BJ (cell line): ENCODE results near the gene DBI. TPM values are rescaled to one million over a fixed set of nuclear protein-coding genes. Genes with fewer than 3 reads are reported as not detected.

ENCODE experiments used
- CTCF ChIA-PET: fragments of 350-600 bp; formaldehyde crosslinking; extraction: SDS; loops from one replicate; lab custom pipeline; 2021; ENCODE audit warnings: antibody characterized with exemption, inconsistent platforms; lab: Yijun Ruan, JAX
- POLR2A ChIA-PET: fragments of 300-600 bp; sonication (Branson Sonifier 250); formaldehyde crosslinking; extraction: SDS; loops from one replicate; lab custom pipeline; 2021; ENCODE audit warnings: antibody characterized with exemption; lab: Charles Lee
- DNase-seq: peaks from one replicate; pipeline ENCODE4 v3.0.0-alpha.2; 2011; ENCODE audit warnings: low read depth
- H3K27me3 ChIP-seq: 2 replicates; pipeline ENCODE4 v1.6.0; 2011; ENCODE audit warnings: low read length; ENCODE audit not compliant: control insufficient read depth, insufficient read depth
- H3K36me3 ChIP-seq: 2 replicates; pipeline ENCODE4 v1.5.1; 2011; ENCODE audit warnings: low read length; ENCODE audit not compliant: control insufficient read depth, insufficient read depth
- H3K4me3 ChIP-seq: 2 replicates; pipeline ENCODE4 v1.5.1; 2011; ENCODE audit warnings: low read depth, mild to moderate bottlenecking, control low read depth, low read length
- polyA plus RNA-seq: library from polyadenylated mRNA; depleted of rRNA; stranded (reverse); fragments of >200 nt; gene quantifications from 2 replicates; pipeline ENCODE4 v1.2.3, GENCODE V29; 2011
- TF ChIP-seq, protein P1 (sequence below): IDR thresholded peaks from 2 replicates; pipeline ENCODE4 v1.5.1; 2011; ENCODE audit warnings: low read depth, mild to moderate bottlenecking, control low read depth, inconsistent platforms, low read length, moderate library complexity; ENCODE audit not compliant: insufficient read depth

The DBI gene
- polyA plus RNA-seq, 1 experiment, result 104 TPM

DNA sequence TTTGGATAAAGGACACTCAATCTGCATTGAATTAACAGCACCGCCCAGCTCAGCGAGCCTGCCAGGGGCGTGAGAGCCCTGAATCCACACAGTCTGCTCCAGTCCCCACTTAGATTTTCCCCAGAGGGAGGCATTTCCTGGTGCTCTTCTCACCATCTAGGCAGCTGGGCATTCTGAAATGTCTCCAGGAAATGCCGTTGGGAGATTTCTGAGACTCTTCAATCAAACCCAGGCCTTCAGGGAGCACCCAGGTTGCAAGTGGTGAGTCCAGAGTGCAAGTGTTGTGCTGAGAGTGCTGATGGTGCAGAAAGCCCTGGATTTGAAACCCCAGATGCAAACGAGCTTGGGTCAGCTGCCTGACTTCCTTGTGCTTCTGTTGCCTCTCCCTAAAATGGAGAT is 41.4 kb downstream of the DBI start:
- POLR2A ChIA-PET, result no interaction called here
- Histone ChIP-seq H3K36me3 (no peaks in the 10 kb centered on the region), H3K4me3 (no peak overlapping the region), H3K27me3 (peaks cover 2% of the 10 kb centered on the region; the same call in 1 of the 2 replicates)
- DNase-seq, result no peak
- TF ChIP-seq, protein P1, sequence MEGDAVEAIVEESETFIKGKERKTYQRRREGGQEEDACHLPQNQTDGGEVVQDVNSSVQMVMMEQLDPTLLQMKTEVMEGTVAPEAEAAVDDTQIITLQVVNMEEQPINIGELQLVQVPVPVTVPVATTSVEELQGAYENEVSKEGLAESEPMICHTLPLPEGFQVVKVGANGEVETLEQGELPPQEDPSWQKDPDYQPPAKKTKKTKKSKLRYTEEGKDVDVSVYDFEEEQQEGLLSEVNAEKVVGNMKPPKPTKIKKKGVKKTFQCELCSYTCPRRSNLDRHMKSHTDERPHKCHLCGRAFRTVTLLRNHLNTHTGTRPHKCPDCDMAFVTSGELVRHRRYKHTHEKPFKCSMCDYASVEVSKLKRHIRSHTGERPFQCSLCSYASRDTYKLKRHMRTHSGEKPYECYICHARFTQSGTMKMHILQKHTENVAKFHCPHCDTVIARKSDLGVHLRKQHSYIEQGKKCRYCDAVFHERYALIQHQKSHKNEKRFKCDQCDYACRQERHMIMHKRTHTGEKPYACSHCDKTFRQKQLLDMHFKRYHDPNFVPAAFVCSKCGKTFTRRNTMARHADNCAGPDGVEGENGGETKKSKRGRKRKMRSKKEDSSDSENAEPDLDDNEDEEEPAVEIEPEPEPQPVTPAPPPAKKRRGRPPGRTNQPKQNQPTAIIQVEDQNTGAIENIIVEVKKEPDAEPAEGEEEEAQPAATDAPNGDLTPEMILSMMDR, result no peak
- CTCF ChIA-PET, result interaction anchor here (0.6 to 4.5 kb wide), 12 partner anchors 9 to 262 kb away, joined by 3 to 58 read pairs (median 4); no protein-coding TSS in a partner anchor

DNA sequence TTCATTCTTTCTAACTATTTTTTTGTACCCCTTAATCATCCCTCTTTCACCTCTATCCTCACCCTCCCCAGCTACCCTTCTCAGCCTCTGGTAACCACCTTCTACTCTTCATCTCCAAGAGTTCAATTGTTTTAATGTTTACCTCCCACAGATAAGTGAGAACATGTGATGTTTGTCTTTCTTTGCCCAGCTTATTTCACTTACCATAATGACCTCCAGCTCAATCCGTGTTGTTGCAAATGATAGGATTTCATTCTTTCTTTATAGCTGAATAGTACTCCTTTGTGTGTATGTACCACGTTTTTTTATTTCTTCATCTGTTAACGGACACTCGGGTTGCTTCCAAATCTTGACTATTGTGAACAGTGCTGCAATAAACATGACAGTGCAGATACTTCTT is 42.7 kb downstream of the DBI start:
- TF ChIP-seq, protein P1, result no peak
- ChIA-PET POLR2A (no interaction called here), CTCF (interaction anchor here (0.9 to 4.5 kb wide), 4 partner anchors 11 to 67 kb away, joined by 3 to 58 read pairs (median 6); no protein-coding TSS in a partner anchor)
- Histone ChIP-seq H3K36me3 (no peaks in the 10 kb centered on the region), H3K4me3 (no peak overlapping the region), H3K27me3 (peaks cover 2% of the 10 kb centered on the region; the same call in 1 of the 2 replicates)
- DNase-seq, result no peak

DNA sequence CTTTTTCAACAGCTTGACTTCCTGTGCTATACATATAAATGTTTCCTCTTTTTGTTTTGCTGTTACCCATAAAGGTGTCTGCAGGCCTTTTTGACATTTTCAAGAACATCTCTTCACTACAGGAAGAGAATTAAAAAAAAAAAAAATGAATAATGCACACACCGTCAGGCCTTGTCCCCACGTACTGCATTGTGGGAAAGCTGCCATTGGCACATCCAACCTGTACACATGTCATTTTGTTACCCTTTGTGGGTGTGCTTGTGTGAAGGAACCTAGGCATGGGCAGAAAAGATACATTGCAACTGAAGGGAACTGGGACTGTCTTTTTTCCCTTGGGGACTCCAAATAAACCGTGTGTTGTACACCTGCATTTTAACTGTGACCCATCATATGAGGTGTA is 48.1 kb downstream of the DBI start:
- ChIA-PET CTCF (interaction anchor here (1.5 to 4.0 kb wide), 2 partner anchors 9 to 61 kb away, joined by 5 to 18 read pairs; no protein-coding TSS in a partner anchor), POLR2A (no interaction called here)
- H3K4me3 ChIP-seq, result no peak overlapping the region
- TF ChIP-seq, protein P1, result no peak
- no peak for DNase-seq
- H3K27me3 ChIP-seq, result no peaks in the 10 kb centered on the region
- H3K36me3 ChIP-seq, result no peaks in the 10 kb centered on the region

DNA sequence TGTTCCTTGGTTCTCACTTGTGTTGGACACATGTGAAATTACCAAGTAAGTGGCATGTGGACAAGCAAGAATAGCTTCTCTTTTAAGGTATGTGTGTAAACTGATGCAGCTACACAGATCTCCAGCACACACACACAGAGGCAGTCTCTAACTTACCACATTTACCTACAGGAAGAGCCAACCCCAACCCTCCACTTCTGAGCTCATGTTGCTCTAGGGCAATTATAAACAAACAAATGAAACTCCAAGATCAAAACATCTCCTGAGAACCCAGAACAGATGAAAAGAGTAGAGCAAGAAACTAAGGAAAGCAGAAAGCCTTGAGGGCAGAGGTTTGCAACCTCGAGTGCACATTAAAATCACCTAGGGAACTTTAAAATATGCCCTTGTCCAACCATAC is 48.9 kb downstream of the DBI start:
- ChIA-PET POLR2A (no interaction called here), CTCF (interaction anchor here (1.5 to 4.0 kb wide), 2 partner anchors 9 to 61 kb away, joined by 5 to 18 read pairs; no protein-coding TSS in a partner anchor)
- Histone ChIP-seq H3K27me3 (no peaks in the 10 kb centered on the region; the same call in 1 of the 2 replicates), H3K36me3 (no peaks in the 10 kb centered on the region), H3K4me3 (no peak overlapping the region)
- no peak for DNase-seq
- TF ChIP-seq, protein P1, result no peak

DNA sequence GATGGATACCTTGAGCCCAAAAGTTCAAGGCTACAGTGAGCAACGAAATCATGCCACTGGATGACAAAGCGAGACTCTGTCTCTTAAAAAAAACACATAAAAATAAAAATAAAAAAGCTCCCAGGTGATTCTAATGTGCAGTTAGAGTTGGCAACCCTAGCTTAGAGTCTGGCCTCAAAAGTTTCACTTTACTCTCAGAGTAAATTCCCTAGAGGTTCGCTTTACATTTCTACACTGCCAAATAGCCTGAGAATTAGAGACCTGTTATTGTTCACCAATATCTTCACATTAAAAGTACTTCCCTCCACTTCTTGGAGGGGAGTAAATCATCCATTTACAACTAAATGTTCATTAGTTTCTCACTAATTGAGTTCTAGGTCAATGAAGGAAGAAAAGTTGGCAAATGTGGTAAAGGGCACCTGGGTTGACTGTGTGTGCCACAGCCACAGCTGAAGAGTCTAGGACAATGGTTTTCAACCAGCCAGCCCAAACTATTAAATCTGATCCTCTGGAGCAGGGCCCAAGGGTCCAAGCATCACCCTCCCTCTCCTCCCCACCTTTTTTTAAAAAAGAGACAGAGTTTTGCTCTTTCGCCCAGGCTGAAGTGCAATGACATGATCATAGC is 49.6 kb downstream of the DBI start:
- no peaks in the 10 kb centered on the region; the same call in 1 of the 2 replicates for H3K27me3 ChIP-seq
- DNase-seq, result no peak
- no peaks in the 10 kb centered on the region for H3K36me3 ChIP-seq
- no peak overlapping the region for H3K4me3 ChIP-seq
- CTCF ChIA-PET, result interaction anchor here (1.1 to 4.0 kb wide), 3 partner anchors 8 to 60 kb away, joined by 4 to 18 read pairs (median 6); no protein-coding TSS in a partner anchor
- TF ChIP-seq, protein P1, result no peak
- POLR2A ChIA-PET, result no interaction called here
